Measurements from ENCODE around the gene ANTXRL. TPM values are rescaled to one million over a fixed set of nuclear protein-coding genes. Genes with fewer than 3 reads are reported as not detected.

Gene ANTXRL
- not detected for total RNA-seq
- long read RNA-seq, donor 1: 0 reads
- long read RNA-seq, donor 2: 0 reads

DNA sequence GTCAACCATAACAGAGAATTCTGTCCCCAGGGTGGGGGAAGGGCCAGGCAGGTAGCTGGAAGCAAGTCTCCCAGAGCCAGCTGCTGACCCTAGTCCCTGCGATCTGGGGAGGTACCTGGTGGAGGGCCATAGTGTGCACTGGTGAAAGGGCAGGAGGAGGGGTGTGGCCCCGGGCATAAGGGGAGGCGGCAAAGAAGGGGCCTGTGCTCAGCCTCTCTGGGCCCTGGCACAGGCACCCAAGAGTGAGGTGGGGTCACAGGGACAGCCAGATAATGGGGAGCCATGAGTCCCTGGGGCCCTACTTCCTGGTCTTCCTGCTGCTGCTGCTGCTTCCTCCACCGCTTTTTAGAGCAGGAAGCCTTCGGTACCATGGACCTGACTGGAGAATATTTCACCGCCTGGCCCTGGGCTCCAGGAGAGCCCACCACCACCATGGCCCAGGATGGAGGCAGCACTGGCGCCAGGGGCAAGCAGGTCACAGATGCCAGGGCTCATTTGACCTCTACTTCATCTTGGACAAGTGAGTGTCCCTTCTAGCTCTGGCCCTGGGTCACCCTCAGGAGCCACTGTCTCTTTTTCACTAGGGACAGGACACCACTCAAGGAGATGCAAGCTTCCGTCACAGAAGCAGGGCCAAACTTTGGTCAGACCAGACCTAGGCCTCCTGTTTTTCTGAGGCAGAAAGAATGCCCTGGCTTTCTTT is at the start of gene ANTXRL:
TSS of gene ANTXRL (plus strand) at position 7 of the 703 bp plus-strand sequence. CDS start at position 273, 266 bp downstream.
- ATAC-seq: no peak
- Histone ChIP-seq H3K36me3 (ENCODE audit: low read depth) (no peaks in the 10 kb centered on the region), H3K4me3 (no peak within 1 kb of the TSS), H3K4me1 (ENCODE audit: low read depth) (peaks cover 7% of the 10 kb centered on the region), H3K9me3 (no peaks in the 10 kb centered on the region)
- intact Hi-C loops (cut with DNase I, micrococcal nuclease): loop anchor here in 1 of 2 donors (10.0 kb wide), 1 partner anchor 182 kb away; no protein-coding TSS in a partner anchor
- TF ChIP-seq, protein P1, sequence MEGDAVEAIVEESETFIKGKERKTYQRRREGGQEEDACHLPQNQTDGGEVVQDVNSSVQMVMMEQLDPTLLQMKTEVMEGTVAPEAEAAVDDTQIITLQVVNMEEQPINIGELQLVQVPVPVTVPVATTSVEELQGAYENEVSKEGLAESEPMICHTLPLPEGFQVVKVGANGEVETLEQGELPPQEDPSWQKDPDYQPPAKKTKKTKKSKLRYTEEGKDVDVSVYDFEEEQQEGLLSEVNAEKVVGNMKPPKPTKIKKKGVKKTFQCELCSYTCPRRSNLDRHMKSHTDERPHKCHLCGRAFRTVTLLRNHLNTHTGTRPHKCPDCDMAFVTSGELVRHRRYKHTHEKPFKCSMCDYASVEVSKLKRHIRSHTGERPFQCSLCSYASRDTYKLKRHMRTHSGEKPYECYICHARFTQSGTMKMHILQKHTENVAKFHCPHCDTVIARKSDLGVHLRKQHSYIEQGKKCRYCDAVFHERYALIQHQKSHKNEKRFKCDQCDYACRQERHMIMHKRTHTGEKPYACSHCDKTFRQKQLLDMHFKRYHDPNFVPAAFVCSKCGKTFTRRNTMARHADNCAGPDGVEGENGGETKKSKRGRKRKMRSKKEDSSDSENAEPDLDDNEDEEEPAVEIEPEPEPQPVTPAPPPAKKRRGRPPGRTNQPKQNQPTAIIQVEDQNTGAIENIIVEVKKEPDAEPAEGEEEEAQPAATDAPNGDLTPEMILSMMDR (IDR thresholded peaks at IDR 0.05): no peak
- peak in 2 of 3 donors; percentile 18 to 35 for DNase-seq

DNA sequence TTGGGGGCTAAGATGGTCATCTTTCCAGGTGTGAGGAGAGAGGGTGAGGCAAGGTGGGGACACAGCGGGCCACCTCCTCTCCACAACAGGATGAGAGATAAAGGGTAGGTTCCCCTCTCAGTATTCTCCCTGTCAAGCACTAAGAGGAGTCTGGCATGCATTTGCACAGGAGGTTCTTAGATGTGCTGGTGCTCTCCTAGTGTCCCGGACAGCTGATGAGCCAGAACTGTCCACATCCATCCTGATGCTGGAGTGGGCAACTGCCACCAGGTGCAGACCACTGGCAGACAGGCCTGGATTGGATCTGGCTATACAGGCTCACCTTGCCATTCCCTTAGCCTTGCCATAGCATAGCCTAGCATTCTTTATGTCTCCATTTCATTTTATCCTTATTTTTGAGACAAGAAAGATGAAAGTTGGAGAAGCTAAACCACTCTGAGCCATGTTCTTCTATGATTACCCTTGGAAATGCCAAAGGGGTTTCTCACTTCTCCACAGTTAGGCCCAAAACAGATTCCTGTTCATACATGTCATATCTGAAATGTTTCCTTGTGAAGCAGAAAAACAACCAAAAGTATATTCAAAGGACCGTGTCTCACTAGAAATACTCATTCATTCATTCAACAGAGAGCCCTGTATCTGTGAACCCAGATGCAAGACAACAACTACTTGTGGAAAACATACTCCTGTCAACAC is 48.8 kb upstream of the ANTXRL start:
- ATAC-seq (no peak), DNase-seq (no peak)
- H3K9me3 ChIP-seq: no peaks in the 10 kb centered on the region
- no peak overlapping the region for H3K4me3 ChIP-seq
- intact Hi-C loops (cut with DNase I, micrococcal nuclease): no loop called here
- H3K4me1 ChIP-seq (ENCODE audit: low read depth): no peaks in the 10 kb centered on the region
- no peaks in the 10 kb centered on the region for H3K36me3 ChIP-seq (ENCODE audit: low read depth)
- TF ChIP-seq, protein P1 (IDR thresholded peaks at IDR 0.05): no peak

DNA sequence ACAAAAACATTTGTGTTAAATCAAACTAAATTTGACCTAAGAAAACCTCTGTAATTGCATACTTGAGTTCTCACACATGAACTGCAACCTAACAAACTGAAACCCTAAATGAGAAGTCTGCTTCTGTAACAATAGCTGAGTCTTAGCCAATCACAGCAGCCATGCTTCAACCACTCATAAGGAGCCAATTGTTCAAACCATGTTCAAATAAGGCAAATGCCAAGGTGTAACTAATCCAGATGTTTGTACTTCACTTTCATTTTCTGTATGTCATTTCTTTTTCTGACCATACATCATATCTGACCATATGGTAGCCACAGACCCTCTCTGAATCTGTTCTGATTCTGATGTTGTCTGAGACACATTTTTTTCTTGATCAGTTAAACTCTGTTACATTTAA is 47.5 kb upstream of the ANTXRL start:
- TF ChIP-seq, protein P1 (IDR thresholded peaks at IDR 0.05): no peak
- ATAC-seq: no peak
- H3K4me1 ChIP-seq (ENCODE audit: low read depth): no peaks in the 10 kb centered on the region
- DNase-seq: no peak
- H3K36me3 ChIP-seq (ENCODE audit: low read depth): no peaks in the 10 kb centered on the region
- H3K4me3 ChIP-seq: no peak overlapping the region
- H3K9me3 ChIP-seq: no peaks in the 10 kb centered on the region
- intact Hi-C loops (cut with DNase I, micrococcal nuclease): no loop called here

DNA sequence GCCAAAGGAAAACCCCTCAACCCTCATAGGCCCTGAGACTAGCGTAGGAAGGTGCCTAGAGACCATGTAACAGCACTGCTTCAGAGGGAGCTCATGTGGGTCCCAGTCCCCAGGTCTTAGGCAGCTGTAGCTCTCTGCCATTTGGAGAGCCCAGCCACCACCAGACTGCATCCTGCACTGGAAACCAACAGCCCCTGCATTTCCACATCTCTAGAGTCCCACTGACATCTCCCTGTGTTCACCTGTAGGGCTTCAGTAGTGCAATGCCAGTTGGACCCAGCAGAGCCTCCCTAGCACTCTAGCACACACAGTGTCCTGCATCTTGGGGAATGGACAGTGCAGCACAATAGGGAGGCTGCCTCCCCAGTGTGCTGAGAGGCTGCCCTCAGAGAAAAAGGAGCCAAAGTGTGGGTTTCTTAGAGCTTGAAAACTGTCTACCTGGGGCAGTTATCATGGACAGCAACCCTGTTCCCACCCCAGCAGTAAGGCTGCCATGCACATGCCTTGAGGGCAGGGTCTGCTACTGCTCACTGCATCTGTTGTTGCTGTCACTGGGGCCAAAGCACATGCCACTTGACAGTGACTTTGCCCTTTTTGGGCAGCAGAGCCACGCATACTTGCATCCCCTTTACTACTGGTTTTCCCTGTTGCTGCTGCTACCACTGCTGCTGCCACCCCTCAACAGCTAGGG is 46.7 kb upstream of the ANTXRL start:
- ATAC-seq: no peak
- Histone ChIP-seq H3K4me1 (ENCODE audit: low read depth) (no peaks in the 10 kb centered on the region), H3K4me3 (no peak overlapping the region), H3K9me3 (no peaks in the 10 kb centered on the region), H3K36me3 (ENCODE audit: low read depth) (no peaks in the 10 kb centered on the region)
- DNase-seq: no peak
- TF ChIP-seq, protein P1 (IDR thresholded peaks at IDR 0.05): no peak
- intact Hi-C loops (cut with DNase I, micrococcal nuclease): no loop called here

DNA sequence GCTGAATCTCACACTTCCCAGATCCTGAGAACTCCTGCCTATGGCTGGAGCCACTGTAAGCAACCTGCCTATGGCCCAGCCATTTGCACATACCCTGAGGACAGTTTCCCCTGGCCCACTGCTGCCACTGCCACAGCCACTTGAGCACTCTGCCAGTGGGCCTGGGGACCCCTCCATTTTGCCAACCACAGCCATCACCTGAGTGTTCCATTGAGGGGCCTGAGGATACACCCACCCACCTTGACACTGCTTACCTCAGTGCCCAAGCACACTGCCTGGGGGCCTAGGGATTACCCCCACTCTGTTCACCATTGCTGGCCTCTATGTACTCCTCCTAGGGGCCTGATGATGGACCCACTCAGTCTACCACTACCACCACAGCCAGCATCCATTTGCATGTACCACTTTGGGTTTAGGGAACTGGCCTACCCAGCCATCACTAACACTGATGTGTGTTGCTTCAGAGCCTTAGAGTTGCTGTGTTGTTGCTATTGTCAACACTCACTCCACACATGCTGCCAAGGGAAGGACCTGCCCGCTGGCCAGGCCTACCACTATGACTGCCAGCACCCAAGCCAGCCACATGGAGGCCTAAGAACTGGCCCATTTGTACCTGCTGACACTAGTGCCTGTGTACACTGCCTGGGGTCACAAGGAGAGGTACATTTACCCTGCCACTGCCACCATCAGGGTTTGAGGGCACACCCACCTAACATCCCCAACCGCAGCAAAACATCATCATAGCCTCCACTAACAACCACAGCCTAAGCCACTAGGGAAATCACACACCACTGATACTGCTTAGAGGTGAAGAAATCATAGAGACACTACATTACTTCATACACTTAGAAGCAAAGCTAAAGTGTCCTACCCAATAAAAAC is 45.9 kb upstream of the ANTXRL start:
- ATAC-seq: no peak
- intact Hi-C loops (cut with DNase I, micrococcal nuclease): no loop called here
- Histone ChIP-seq H3K36me3 (ENCODE audit: low read depth) (no peaks in the 10 kb centered on the region), H3K4me1 (ENCODE audit: low read depth) (no peaks in the 10 kb centered on the region), H3K9me3 (no peaks in the 10 kb centered on the region), H3K4me3 (no peak overlapping the region)
- TF ChIP-seq, protein P1 (IDR thresholded peaks at IDR 0.05): no peak
- peak in 1 of 3 donors; percentile 8 for DNase-seq

All from mucosa of descending colon (tissue), 3 donors.